ENCODE measurements around the gene COL18A1.
"Not testable (repeated sequence)": the region's sequence is repeated elsewhere in the genome, so short reads cannot be mapped to it uniquely, and the experiment has no call there.

The COL18A1 gene

DNA sequence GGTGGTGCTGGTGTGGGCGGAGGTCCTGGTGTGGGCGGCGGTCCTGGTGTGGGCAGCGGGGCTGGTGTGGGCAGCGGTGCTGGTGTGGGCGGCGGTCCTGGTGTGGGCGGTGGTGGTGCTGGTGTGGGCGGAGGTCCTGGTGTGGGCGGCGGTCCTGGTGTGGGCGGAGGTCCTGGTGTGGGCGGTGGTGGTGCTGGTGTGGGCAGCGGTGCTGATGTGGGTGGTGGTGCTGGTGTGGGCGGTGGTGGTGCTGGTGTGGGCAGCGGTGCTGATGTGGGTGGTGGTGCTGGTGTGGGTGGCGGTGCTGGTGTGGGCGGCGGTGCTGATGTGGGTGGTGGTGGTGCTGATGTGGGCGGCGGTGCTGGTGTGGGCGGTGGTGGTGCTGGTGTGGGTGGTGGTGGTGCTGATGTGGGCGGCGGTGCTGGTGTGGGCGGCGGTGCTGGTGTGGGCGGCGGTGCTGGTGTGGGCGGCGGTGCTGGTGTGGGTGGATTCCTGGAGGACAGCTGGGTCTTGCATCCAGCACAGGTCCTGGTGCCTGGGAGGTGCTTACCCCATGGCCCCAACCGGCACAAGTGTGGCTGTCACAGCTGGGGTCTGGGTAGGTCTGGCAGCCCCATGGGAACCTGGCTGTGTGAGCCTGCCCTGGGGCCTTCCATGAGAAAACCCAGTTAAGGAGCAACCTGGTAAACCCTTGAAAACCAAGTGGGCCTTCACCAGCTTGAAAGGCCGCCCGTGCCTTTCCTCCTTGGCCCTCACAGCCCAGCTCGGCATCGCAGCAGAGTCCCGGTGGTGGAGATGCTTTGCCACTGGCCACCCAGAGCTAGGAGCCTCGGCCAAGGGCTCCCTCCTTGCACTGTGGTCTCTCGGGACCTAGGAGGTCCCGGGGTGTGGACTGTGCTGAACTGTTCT lies 38.0 kb downstream of the COL18A1 start:
- not testable (repeated sequence) for DNase-seq

DNA sequence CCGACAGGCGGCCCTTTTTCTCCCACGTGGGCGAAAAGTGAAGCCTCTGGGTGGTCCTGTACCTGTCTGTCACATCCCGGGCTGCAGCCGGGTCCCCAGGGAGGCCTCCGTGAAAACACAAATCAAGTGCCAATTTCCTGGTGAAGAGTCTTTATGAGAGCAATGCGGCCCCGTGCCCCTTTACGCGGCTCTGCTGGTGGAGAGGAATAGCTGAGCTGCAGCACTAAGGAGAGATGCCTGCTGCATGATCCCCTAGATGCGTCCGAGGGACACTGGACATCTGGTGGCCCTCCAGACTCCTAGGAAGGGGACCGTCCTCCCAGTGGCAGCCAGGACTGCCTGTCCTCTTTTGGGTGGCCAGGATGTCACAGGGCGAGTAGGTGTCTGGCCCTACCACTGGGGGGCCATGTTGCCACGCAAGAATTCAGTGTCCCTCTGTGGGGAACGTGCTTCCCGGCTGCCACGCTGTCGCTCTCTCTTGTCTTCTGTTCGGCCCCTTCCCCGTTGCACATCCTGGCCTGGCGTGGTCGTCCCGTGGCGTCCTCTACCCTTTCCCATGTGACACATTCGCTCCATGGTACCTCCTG lies 38.7 kb downstream of the COL18A1 start:
- no peak for DNase-seq

DNA sequence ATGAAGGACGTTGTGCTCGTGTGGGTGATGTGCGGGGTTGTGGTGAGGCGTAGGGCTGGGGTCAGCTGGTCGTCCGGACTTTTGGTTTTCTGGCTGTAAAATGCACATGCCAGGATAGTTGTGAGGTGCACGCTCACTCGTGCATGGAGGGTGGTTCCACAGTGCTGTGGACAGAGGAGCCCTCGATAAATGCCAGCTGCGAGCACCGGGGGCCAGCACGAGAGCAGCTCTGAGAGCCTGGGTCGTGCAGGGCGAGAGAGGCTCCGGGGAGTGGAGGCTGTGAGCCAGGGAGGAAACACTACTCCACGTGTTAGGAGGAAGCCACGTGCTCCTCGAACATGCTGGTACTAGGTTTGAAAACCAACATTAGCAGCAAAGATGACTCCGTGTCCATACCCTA lies 39.4 kb downstream of the COL18A1 start:
- no peak for DNase-seq

DNA sequence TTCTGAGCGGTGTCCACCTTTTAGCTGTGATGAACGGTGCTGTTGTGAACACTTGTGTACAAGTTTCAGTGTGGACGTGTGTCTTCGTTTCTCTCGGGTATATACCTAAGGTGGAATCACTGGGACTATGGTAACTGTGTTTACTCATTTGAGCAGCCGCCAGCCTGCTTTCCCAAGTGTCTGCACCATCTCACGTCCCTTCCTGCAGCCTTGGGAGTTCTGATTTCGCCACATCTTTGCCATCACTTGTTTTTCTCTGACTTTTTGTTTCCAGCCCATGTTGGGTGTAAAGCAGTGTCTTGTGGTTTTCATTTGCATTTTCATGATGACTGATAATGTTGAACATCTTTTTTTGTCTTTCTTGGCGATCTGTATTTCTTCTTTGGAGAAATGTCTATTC lies 40.4 kb downstream of the COL18A1 start:
- no peak for DNase-seq

DNA sequence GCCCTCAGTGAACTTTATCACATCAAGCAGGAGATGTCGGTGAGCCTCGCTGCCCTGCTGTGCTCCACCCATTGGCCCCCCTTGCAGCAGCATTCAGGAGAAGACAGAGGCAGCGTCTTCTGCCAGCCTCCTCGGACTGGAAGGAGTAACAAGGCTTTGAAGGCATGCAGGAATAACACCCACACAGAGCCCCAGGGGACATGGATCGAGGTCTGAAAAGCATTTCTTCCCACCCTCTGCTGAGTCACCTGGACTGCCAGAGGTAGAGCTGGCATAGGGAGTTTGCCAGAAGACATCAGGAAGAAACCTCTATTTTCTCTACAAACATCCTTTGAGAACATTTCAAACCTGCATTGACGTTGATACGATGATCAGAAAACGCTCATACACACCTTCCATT lies 42.9 kb downstream of the COL18A1 start:
- no peak for DNase-seq

DNA sequence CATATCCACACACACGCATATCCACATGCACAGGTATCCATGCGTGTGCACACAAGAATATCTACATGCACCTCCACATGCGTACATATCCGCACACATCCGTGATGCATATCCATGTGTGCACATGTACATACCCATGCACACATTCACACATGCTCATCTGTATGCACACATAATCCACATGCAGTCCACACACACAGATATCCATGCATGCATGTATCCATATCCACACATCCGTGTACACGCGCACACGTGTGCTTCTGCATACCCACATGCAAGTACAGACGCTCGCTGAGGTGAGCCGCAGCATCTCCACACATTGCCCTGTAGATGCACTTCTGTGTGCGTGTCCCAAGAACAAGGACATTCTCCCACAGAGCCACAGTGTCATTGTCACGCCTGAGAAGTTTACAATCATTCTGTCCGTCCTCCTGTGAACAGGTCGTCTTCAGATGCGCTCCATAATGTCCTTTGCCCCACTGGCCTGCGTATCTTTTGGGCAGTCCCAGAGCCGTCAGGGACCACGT lies 43.4 kb downstream of the COL18A1 start:
- no peak for DNase-seq

DNA sequence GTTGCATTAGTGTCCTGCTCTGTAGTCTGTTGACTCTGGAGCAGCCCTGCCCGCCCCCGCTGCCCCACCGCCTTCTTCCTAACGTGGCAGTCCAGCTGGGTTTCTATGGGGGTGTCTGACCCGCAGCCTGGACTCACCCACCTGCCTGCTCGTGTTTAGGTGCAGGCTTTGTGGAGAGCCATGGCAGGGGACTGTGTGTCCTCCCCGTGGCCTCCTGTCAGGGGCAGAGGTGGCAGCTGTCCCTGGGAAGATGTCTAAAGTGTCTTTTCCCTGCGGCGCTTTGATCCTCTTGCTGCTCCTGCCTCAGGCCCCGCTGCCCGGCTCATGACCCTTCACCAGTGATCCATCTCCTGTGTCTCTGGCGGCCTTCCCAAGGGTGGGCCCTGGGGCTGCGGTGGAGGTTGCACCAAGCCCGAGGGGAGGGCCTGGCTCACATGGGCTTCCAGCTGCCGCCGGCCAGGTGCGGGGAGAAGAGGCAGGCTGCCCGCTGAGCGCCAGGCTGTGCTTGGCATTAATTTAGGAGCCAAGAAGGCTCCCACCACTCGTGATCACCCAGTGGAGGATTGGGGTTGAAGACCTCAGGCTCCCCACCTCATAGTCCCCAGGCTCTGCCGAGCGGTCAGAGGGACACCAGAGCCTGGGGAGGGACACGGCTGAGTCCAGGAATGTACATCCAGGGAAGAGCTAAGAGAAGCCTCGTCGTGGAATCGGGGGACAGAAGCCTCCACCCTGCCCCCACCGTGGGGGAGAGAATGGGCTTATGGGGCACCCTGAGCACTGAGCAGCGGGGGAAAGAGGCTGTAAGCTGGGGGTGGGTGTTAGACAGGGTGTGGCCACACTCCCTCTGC lies 44.1 kb downstream of the COL18A1 start:
- no peak for DNase-seq

DNA sequence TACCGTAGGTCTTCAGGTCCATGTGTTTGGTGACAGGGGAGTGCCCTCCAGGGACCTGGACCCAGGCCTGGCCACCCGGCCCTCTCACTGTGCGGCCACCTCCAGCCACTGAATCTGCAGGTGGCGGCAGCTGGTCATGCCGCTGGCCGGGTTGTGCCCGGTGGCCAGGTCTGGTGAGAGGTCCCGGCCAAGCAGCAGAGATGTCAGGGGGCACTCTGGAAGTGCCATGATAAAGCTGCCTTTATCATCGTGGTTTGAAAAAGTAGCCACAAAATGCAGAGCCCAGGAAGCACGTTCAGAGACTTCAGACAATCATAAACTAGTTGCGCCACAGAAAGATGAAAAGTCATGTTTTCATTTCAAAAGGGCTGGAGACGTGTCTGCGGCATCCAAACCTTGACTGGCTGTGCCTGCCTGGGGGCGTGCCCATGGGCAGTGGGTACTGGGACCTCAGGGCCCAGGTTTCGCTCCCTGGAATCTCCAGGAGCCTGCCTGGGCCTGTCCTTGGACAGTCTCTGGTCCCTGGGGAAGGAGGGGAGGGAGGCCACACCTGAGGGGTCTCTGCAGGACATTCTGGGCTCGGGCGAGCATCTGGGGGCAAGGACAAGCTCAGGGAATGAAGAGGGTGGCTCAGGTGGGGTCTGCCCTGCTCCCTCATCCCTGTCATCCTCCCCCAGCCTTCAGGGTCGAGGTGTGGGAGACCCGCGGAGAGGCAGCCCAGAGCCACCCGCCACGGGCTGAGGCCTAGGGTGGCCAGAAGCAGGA lies 44.9 kb downstream of the COL18A1 start:
- DNase-seq = no peak

DNA sequence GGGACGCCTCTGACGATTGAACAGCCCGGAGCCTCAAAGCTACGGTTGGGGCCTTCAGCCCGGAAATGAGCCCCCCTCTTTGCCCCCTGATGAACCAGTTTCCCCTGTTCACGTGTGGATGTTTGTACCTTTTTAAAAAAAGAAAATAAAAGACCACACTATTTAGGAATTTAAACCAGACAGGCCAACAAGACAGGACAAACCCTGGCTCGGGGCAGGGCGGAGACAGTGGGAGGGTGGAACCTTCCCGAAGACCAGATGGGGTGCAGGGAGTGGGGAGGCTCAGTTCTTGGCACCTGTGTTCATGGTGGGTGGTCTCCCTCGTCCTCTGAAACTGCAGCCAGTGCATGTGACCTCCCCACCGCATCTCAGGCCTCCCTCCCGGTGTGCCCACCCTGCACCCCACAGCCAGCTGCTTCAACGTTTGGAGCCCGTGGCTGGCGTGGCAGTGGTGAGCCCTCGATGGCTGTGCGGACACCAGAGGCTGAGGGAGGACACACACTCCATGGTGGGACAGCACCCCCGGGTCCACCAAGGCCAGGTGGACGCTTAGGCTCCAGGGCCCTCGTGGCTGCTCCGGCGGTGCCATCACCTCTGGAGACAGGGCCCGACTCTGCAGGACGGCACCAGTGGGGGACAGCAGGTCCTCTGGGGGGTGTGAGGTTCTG lies 45.6 kb downstream of the COL18A1 start:
- no peak for DNase-seq

DNA sequence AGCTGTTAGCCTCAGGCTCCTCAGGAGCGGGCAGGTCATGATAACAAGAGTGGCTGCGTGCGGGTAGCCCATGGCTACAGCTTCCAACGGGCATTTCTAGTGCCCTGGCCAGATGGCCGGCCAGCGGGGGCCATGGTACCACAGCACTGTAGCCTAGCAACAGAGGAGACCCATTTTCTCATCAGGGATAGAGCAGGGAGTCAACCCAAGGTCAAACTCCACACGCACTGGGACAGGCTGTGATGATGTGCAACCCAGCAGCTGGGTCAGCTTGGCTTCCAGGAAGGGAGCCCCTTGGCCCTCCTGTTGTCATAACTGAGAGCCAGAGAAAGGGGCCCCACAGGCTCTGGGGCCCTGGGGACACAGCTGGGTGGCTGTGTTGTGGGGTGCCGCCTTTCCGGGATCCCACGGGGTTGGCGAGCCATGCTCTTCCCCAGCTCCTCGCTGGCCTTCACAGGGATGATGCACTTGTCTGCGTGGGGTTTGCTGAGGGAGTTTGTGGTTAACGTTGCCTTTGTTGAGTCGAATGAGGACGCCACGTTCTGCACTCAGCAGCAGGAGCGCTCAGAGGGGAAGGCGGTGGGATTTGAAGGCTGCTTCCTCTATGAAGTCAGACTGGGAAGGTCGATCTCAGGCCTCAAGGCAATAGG lies 46.3 kb downstream of the COL18A1 start:
- no peak for DNase-seq

DNA sequence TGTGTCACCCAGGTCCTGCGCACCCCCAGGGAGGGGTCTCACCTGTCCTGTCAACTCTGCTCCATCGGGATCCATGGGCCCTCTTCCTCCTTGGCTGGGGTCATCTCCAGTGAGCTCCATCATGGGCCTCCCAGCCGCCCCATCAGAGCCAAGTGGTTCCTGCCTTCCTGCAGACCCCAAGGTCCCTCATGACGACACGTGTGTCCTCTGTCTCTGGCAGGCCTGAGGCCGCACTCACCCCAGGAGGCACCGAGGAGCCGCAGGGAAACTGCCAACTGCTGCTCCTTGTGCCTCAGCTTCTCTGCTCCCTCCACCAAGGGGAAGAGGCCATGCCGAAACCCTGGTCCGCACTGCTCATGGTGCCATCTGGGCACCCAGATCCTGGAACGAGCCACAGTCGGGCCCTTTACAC lies 46.8 kb downstream of the COL18A1 start:
- DNase-seq = no peak

DNA sequence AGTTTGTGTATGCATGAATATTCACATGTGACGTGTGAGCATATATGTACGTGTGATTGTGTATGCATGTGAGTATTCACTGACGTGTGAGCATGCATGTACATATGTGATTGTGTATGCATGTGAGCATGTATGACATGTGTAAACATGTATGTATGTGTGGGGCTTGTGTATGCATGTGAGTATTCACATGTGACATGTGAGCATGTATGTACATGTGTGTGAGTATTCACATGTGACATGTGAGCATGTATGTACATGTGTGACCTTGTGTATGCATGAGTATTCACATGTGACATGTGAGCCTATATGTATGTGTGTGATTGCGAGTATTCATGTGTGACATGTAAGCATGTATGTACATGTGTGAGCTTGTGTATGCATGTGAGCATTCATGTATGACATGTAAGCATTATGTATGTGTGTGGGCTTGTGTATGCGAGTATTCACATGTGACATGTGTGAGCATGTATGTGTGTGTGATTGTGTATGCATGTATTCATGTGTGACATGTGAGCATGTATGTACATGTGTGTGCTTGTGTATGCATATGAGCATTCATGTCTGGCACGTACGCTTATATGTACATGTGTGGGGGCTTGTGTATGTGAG lies 47.8 kb downstream of the COL18A1 start:
- no peak for DNase-seq

DNA sequence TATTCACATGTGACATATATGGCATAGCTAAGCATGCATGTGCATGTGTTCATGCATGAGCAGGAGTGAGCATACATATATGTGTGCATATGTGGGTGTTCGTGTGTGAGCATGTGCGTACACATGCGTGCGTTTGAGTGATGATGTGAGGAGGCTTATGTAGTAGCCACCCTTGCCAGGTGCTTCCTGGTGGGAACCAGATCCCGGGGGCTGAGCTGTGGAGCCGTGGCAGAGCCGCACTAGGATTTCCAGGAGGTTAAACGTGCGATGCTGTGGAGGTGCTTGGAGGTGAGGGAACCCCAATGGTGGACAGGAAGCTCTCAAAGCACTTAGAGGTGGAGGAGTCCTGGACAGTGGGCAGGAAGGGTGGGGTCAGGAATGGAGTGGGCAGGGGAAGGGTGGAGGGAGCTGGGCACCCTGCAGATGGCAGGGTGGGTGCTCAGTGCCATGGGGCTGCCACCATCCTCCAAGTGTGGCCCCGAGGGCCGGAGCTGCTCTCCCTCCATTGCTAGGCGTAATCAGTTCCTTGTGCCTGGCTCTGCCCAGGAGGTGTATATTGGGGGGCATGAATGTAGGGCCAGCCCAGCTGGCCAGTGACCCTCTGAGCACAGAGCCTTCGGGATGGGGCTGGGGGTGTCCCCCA lies 48.5 kb downstream of the COL18A1 start:
- no peak for DNase-seq

DNA sequence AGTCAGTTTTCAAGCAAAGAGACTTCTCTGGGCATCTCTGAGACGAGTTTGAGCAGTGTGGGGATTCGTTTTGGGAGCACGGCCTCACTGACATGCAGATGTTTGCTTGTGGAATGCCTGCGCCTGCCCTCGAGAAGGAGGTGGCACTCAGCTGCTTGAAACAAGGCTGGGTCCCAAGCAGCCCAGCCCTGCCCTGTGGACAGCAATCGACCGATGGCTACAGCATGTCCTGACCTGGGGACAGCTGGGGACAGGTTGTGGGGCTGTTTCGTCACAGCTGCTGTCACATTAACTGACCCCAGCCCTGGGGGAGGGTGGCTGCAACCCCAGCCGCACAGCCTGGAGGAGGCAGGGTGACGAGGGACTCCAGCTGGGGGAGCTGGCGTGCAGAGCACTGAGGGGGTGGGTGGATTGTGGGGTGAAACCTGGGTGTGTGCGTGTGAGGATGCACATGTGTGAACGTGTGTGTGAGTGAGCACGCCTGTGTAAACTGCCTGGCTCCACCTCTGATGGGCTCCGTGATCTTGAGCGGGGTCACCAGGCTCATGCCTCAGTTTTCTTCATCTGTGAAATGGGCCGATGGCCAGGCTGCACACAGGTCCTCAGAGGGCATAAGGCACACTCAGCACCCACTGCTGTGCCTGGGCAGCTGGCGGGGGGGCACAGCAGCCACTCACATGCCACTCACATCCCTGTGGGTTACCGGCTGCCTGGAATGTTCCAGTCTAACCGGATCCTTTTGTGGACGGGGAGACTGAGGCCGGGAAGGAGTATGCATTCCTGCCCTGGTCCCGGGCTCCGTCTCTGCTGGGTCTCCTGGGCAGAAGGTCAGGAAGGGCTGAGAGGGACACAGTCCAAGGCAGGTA lies 49.3 kb downstream of the COL18A1 start:
- no peak for DNase-seq

DNA sequence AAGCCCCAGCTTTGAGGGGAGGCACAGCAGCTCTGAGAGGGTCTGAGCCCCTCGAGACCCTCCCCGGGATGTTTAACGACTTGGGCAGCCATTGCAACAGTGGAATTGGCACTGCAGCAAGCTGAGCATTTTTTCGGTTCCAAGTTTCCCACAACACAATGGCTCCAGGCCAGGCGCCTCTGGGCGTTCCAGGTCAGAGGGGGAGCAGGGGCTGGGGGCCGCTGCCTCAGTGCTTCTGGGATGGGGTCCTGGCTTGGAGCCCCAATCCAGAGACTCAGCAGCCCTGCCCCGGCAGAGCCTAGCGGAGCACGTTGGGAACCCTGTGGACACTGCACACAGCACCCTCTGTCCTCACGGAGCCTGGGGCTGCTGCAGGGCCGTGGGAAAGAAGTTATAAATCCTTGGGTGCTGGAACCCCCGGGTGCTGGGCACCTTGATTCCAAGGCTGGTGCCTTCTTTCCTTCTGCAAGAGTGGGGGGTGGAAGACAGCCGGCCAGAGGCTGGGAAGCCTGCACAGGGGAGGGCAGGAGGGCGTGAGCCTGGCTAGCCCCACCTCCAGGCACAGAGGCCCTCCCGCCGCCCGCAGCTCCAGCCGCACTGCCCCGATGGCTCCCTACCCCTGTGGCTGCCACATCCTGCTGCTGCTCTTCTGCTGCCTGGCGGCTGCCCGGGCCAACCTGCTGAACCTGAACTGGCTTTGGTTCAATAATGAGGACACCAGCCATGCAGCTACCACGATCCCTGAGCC lies 50.1 kb downstream of the COL18A1 start:
- DNase-seq = no peak

DNA sequence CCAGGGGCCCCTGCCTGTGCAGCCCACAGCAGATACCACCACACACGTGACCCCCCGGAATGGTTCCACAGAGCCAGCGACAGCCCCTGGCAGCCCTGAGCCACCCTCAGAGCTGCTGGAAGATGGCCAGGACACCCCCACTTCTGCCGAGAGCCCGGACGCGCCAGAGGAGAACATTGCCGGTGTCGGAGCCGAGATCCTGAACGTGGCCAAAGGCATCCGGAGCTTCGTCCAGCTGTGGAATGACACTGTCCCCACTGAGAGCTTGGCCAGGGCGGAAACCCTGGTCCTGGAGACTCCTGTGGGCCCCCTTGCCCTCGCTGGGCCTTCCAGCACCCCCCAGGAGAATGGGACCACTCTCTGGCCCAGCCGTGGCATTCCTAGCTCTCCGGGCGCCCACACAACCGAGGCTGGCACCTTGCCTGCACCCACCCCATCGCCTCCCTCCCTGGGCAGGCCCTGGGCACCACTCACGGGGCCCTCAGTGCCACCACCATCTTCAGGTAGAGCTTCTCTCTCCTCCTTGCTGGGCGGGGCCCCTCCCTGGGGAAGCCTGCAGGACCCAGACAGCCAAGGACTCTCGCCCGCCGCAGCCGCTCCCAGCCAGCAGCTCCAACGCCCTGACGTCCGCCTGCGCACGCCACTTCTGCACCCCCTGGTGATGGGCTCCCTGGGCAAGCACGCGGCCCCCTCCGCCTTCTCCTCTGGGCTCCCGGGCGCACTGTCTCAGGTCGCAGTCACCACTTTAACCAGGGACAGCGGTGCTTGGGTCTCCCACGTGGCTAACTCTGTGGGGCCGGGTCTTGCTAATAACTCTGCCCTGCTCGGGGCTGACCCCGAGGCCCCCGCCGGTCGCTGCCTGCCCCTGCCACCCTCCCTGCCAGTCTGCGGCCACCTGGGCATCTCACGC lies 51.0 kb downstream of the COL18A1 start:
- DNase-seq = no peak

DNA sequence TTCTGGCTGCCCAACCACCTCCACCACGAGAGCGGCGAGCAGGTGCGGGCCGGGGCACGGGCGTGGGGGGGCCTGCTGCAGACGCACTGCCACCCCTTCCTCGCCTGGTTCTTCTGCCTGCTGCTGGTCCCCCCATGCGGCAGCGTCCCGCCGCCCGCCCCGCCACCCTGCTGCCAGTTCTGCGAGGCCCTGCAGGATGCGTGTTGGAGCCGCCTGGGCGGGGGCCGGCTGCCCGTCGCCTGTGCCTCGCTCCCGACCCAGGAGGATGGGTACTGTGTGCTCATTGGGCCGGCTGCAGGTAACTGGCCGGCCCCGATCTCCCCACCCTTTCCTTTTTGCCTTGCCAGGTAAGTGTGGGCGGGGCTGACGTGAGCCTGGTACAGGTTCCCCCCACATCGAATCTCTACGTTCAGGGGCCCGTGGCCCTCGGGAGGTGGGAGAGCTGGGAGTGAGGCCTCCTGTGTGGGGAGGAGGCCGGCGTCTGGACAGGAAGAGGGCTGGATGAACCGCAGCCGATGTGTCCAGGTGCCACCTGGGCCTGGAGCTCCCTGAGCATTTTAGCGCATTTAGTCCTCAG lies 51.7 kb downstream of the COL18A1 start:
- DNase-seq = no peak

Data from CD4-positive, alpha-beta T cell treated with Interleukin-10 for 1 hour (primary cell).